Measurements from ENCODE around the gene DHX8.
"Not testable (repeated sequence)": the region's sequence is repeated elsewhere in the genome, so short reads cannot be mapped to it uniquely, and the experiment has no call there.

Gene DHX8

DNA sequence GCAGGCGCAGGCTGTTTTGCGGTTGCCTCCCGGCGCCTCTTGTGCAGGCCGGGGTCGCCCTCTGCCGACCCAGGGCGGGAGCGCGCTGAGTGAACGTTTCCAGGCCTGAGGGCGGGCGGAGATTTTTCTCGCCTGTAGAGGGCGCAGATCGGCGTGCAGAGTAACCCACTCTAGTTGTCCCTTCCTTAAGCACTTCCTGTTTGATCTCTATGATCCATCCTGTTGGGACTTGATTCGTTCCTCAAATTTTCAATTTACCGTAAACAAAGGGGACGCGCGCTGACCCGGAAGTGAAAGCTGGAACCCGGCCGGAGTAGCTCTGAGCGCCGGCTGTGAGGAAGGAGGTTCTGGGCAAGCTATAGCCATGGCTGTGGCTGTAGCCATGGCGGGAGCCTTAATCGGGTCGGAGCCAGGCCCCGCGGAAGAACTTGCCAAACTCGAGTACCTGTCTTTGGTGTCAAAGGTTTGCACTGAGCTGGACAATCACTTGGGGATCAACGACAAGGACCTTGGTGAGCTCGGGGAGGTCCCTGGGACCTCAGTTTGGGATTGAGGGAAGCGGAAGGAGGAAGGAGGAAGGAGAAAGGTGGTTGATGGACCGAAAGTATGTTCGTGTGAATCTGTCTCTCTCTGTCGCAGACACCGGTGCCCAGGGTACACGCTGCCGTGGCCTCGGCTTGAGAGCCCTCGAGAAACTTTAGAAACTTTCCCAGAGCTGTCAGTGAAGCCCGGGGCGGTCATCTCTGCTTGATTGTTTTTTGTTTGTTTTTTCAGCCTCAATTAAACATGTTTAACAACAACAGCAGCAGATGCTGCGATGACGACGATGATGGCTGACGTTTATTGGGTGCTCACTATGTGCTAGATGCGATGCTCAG is at the start of gene DHX8:
Gene DHX8 (plus strand): TSS at position 302 of the 878 bp plus-strand sequence. CDS start 63 bp downstream, at position 365.
- Mint-ChIP-seq H3K4me3 (peak within 1 kb of the TSS; percentile 100), H3K27me3 (ENCODE audit: low read depth) (no peaks in the 10 kb centered on the region), H3K36me3 (ENCODE audit: low read depth) (peaks cover 6% of the 10 kb centered on the region), H3K27ac (peak within 1 kb of the TSS; percentile 94), H3K9me3 (no peaks in the 10 kb centered on the region), H3K4me1 (ENCODE audit: low read depth) (peaks cover 20% of the 10 kb centered on the region)

DNA sequence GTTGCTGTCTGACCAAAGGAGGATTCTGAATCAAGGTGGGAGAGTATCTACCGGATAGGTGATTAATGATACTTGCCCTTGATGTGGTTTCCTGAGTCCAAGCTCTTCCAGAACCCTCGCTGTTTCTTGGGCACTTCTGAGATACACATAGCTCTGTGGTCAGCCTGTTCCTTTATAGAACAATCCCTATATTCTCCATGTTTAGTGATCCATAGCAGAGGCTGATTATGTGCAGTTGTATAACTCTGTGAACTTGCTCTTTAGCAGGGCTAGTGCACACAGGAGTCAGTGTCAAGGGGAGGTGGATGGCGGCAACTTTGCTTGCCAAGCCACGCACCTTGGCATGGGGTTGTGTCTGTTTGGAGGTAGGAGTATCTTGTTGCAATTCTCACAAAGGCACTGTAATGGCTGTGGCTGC is 48.9 kb upstream of the DHX8 start:
- Mint-ChIP-seq H3K27me3 (ENCODE audit: low read depth) (peaks cover 21% of the 10 kb centered on the region), H3K4me1 (ENCODE audit: low read depth) (no peaks in the 10 kb centered on the region), H3K27ac (no peak overlapping the region), H3K36me3 (ENCODE audit: low read depth) (no peaks in the 10 kb centered on the region), H3K9me3 (no peaks in the 10 kb centered on the region), H3K4me3 (no peak overlapping the region)

DNA sequence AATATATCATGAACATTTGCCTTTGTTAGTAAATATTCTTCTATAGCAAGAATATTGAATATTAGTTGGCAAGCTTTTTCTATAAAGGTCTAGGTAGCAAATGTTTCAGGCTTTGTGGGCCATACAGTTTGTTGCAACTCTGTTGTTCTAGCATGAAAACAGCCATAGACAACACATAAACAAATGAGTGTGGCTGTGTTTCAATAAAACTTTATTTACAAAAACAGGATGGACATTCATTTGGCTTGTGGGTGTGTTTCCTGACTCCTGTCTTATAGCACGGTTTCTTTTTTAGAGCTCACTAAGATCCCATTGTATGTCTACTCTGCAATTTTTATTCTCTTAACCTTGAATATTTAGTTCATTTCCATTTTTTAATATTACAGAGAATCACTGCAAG is 46.0 kb upstream of the DHX8 start:
- Mint-ChIP-seq H3K27ac (no peak overlapping the region), H3K4me3 (no peak overlapping the region), H3K36me3 (ENCODE audit: low read depth) (no peaks in the 10 kb centered on the region), H3K27me3 (ENCODE audit: low read depth) (peaks cover 13% of the 10 kb centered on the region), H3K4me1 (ENCODE audit: low read depth) (no peaks in the 10 kb centered on the region), H3K9me3 (no peaks in the 10 kb centered on the region)

DNA sequence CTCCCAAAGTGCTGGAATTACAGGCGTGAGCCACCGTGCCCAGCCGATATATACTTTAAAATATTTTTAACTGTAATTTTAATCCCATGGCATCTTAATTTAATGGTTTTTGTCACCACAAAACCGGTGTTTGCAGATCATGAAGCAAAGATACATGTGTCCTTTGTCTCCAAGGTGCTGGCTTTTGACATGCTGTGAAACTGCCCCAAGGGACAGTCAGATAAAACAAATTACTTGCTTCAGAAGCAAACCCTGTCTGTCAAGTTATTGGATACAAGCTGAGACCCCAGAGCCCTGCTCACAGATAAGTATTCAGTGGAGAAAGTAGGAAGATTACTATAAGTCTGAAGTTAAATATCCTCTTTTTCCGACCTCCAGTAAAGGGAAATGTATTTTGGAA is 45.1 kb upstream of the DHX8 start:
- no peaks in the 10 kb centered on the region for H3K36me3 Mint-ChIP-seq (ENCODE audit: low read depth)
- H3K4me3 Mint-ChIP-seq = no peak overlapping the region
- H3K9me3 Mint-ChIP-seq = no peaks in the 10 kb centered on the region
- H3K27ac Mint-ChIP-seq = no peak overlapping the region
- peaks cover 20% of the 10 kb centered on the region for H3K27me3 Mint-ChIP-seq (ENCODE audit: low read depth)
- no peaks in the 10 kb centered on the region for H3K4me1 Mint-ChIP-seq (ENCODE audit: low read depth)

DNA sequence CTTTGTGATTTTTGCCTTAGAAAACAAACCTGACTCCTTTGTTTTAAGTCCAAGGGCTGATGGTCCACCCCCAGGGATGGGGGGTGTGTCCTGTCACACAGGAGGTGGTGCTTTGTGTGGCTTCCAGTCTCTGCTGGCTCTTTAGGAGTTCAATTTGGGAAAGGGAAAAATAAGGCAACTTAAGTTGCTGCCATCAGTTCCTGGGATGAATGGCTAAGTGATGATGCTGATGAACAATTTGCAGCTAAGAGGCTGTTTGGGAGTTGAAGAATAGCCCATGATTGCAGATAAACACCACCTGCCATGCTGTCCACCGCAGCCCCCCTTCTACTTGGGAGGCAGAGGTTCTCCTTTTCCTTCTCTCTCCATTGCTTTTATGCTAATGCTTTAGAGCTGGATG is 44.7 kb upstream of the DHX8 start:
- H3K27ac Mint-ChIP-seq = no peak overlapping the region

DNA sequence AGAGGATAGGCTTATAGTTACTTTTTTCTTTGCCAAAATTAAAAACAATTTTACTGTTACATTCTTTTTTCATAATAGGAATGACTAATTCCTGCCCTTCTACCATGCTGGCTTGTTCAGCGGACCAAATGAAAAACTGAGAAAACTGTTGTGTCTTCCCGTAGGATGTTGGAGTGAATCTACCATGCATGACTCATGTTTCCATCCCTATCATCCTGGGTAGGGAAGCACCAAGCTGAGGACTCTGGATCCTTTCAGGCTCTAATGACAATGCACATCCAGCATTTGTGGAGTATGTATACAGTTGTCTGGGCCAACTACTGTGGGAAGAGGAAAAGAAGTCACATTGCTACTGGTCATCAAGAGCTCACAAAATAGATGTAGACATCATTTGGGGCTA is 41.1 kb upstream of the DHX8 start:
- H3K9me3 Mint-ChIP-seq = no peaks in the 10 kb centered on the region
- H3K4me3 Mint-ChIP-seq = no peak overlapping the region
- no peaks in the 10 kb centered on the region for H3K4me1 Mint-ChIP-seq (ENCODE audit: low read depth)
- no peak overlapping the region for H3K27ac Mint-ChIP-seq
- H3K36me3 Mint-ChIP-seq (ENCODE audit: low read depth) = no peaks in the 10 kb centered on the region
- peaks cover 8% of the 10 kb centered on the region for H3K27me3 Mint-ChIP-seq (ENCODE audit: low read depth)

More for the DNA sequence above, 44.7 kb upstream of the DHX8 start:
- Mint-ChIP-seq H3K27me3 (ENCODE audit: low read depth) (peaks cover 16% of the 10 kb centered on the region), H3K4me1 (ENCODE audit: low read depth) (no peaks in the 10 kb centered on the region), H3K9me3 (no peaks in the 10 kb centered on the region), H3K4me3 (no peak overlapping the region), H3K36me3 (ENCODE audit: low read depth) (no peaks in the 10 kb centered on the region)

DNA sequence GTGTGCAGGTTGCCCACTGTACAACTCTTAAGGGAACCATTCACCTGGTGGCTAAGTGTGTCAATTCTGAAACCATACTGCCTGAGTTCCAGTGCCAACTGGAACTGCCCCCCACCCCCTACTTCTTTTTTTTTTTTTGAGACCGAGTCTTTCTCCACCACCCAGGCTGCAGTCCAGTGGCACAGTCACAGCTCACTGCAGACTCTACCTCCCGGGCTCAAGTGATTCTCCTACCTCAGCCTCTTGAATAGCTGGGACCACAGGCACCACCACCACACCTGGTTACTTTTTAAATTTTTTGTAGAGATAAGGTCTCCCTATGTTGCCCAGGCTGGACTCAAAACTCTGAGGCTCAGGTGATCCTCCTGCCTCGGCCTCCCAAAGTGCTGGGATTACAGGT is 40.4 kb upstream of the DHX8 start:
- Mint-ChIP-seq H3K27ac (no peak overlapping the region), H3K4me1 (ENCODE audit: low read depth) (no peaks in the 10 kb centered on the region), H3K4me3 (no peak overlapping the region), H3K9me3 (no peaks in the 10 kb centered on the region), H3K36me3 (ENCODE audit: low read depth) (no peaks in the 10 kb centered on the region), H3K27me3 (ENCODE audit: low read depth) (peaks cover 11% of the 10 kb centered on the region)

DNA sequence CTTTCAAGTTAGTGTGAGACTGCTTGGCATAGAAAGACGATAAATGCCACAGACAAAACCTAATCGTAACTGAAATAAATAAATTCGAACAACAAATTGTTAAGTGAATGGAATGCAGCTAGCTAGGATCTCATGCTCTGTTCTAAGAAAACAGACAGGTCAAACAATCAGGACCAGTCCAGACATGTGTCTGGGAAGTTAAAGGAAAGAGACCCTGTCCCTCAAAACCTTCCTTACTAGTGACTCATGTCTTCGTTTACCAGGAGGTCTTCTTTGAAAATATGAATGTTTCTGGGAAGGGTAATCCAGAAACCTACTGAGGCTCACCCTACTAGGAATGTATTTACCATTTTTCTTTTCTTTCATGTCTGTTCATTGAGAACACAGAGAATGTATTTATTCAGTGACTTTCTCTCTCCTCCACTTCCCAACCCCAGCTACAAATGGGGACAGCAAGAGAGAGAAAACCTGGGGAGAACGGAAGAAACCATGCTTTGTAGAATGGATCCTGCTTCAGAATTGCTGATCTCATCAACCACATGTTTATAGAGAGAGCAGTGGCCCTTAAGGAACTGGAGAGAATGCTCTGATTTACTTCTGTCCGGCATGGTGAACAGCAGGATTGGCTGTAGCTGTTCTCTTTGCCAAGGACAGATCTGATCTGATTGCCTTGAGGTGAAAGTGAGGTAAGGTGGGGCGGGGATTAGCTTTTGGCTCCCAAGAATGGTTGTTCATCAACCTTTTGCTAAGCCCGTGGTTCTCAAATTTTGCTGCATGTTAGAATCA is 39.4 kb upstream of the DHX8 start:
- H3K36me3 Mint-ChIP-seq (ENCODE audit: low read depth) = no peaks in the 10 kb centered on the region
- H3K27ac Mint-ChIP-seq = no peak overlapping the region
- H3K4me3 Mint-ChIP-seq = no peak overlapping the region
- H3K9me3 Mint-ChIP-seq = no peaks in the 10 kb centered on the region
- no peaks in the 10 kb centered on the region for H3K4me1 Mint-ChIP-seq (ENCODE audit: low read depth)
- peaks cover 14% of the 10 kb centered on the region for H3K27me3 Mint-ChIP-seq (ENCODE audit: low read depth)

DNA sequence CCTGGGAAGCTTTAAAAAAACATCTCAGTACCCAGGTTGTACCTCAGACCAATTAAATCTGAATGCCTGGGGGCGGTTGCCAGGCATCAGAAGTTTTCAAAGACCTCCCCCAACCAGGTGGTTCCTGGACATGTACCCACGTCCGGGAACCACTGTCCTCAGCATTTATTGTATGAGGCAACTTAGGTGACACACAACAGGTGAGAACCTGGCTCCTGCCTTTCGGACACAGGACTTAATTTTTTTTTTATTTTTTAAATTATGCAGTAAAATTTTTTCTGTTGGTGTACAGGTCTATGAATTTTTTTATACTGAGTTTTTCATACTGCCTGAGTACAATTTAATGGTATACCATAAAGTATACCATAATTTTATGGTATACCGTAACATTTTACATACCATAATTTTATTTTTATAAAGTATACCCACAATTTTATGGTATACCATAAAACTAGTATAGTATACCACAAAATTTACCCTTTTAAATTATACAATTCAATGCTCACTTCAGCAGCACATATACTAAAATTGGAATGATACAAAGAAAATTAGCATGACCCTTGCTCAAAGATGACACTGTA is 38.7 kb upstream of the DHX8 start:
- Mint-ChIP-seq H3K36me3 (ENCODE audit: low read depth) (no peaks in the 10 kb centered on the region), H3K27ac (no peak overlapping the region), H3K4me3 (no peak overlapping the region), H3K4me1 (ENCODE audit: low read depth) (no peaks in the 10 kb centered on the region), H3K9me3 (no peaks in the 10 kb centered on the region), H3K27me3 (ENCODE audit: low read depth) (peaks cover 14% of the 10 kb centered on the region)

DNA sequence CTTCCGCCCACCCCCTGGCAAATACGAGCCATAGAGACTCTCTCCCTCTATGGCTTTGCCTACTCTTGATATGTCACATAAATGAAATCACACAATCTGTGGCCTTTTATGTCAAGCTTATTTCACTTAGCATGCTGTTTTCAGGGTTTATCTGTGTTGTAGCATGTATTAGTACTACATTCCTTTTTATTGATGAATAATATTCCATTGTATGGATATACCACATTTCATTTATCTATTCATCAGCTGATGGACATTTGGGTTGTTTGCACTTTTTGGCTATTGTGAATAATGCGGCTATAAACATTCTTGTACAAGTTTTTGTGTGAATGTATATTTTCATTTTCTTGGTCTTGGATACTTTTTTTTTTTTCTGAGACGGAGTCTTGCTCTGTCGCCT is 37.0 kb upstream of the DHX8 start:
- Mint-ChIP-seq H3K27me3 (ENCODE audit: low read depth) (peaks cover 14% of the 10 kb centered on the region), H3K4me1 (ENCODE audit: low read depth) (no peaks in the 10 kb centered on the region), H3K27ac (no peak overlapping the region), H3K36me3 (ENCODE audit: low read depth) (no peaks in the 10 kb centered on the region), H3K9me3 (no peaks in the 10 kb centered on the region), H3K4me3 (no peak overlapping the region)

DNA sequence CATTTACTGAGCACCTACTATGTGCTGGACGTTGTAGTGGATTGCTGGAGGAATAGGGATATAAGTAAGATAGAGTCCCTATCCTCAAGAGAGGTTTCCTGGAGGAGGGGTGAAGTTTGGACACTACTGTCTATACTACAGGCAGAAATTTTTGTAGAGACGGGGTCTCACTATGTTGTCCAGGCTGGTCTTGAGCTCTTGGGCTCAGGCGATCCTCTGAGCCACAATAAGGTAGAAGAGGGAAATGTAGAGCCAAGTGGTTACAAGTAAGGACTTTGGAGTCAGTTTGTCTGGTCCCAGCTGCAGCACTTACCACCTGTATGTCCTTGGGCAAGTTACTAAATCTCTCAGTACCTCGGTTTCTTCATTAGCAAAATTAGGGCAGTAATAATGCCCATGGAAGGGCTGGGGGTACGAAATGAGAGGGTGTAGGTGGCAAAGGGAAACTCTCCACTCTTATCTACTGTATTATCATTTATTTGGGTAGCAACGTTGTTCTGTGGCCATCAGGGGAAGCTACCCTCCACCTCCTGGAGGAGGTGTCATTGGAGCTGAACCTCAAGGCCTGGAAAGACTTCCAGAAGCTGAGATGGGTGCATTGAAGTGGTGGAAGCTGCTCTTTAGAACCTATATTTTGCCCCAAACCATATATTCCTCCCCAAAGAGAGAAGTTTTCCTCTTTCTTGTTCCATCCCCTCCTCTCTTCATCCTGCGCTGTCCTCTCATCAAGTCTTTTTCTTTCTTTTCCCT is 34.9 kb upstream of the DHX8 start:
- Mint-ChIP-seq H3K36me3 (ENCODE audit: low read depth) (no peaks in the 10 kb centered on the region), H3K4me1 (ENCODE audit: low read depth) (no peaks in the 10 kb centered on the region), H3K9me3 (no peaks in the 10 kb centered on the region), H3K27ac (no peak overlapping the region), H3K27me3 (ENCODE audit: low read depth) (peaks cover 6% of the 10 kb centered on the region), H3K4me3 (no peak overlapping the region)

DNA sequence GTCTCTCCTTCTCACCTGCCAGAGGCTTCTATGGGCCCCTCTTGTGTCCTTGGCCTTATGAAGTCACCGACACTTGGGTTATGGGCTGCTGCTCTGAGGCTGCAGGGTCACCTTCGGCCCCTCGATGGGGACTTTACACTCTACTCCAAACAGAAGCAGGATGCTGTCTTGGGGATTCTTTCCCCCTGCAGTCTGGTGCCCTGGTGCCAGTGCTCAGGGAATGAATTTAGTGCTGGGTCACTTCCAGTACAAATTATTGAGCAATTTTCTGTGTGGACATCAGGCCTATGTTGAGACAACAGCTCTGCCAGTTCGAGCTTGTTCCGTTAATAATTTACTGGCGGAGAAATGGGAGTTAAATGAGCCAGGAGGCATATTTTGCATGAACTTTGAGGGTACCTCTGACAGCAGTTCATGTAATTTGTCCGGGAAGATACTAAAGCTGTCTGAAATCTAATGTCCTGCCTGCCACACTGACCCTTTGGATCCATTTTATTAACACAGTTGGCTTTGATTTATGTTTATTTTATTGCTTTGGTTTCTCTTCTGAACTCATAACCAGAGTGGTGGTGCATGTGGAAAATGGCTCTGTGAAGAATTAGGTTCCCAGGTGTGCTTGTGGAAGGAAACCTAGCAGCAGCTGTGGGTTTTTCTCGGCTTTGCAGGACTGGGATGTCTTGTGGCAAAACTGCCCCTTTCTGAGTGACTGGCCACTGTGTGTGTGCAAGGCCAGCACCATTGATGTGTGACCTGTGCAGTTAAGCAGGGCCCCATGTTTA is 34.1 kb upstream of the DHX8 start:
- no peaks in the 10 kb centered on the region for H3K36me3 Mint-ChIP-seq (ENCODE audit: low read depth)
- H3K27ac Mint-ChIP-seq = no peak overlapping the region
- no peaks in the 10 kb centered on the region for H3K4me1 Mint-ChIP-seq (ENCODE audit: low read depth)
- peaks cover 6% of the 10 kb centered on the region for H3K27me3 Mint-ChIP-seq (ENCODE audit: low read depth)
- no peaks in the 10 kb centered on the region for H3K9me3 Mint-ChIP-seq
- H3K4me3 Mint-ChIP-seq = no peak overlapping the region

DNA sequence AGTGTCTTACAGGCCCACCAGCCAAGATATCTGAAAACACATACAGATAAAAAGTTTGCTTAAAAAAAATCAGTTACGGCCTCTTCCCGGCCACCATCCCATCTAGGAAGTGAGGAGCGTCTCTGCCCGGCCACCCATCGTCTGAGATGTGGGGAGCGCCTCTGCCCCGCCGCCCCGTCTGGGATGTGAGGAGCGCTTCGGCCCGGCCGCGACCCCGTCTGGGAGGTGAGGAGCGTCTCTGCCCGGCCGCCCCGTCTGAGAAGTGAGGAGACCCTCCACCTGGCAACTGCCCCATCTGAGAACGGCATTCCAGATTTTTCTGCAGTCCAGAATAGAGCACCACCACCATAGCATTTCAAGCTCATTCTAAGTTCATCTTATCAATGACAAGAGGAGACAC is 33.0 kb upstream of the DHX8 start:
- H3K9me3 Mint-ChIP-seq; H3K27ac Mint-ChIP-seq; H3K4me1 Mint-ChIP-seq (ENCODE audit: low read depth); H3K36me3 Mint-ChIP-seq (ENCODE audit: low read depth); H3K4me3 Mint-ChIP-seq; H3K27me3 Mint-ChIP-seq (ENCODE audit: low read depth): not testable (repeated sequence)

DNA sequence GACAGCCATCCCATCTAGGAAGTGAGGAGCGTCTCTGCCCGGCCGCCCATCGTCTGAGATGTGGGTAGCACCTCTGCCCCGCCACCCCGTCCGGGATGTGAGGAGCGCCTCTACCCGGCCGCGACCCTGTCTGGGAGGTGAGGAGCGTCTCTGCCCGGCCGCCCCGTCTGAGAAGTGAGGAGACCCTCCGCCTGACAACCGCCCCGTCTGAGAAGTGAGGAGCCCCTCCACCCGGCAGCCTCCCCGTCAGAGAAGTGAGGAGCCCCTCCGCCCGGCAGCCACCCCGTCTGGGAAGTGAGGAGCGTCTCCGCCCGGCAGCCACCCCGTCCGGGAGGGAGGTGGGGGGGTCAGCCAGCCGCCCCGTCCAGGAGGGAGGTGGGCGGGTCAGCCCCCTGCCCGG is 32.0 kb upstream of the DHX8 start:
- H3K27me3 Mint-ChIP-seq (ENCODE audit: low read depth) = peaks cover 12% of the 10 kb centered on the region
- H3K27ac Mint-ChIP-seq; H3K36me3 Mint-ChIP-seq (ENCODE audit: low read depth): not testable (repeated sequence)

More for the DNA sequence above, 32.0 kb upstream of the DHX8 start:
- H3K9me3 Mint-ChIP-seq; H3K4me1 Mint-ChIP-seq (ENCODE audit: low read depth); H3K4me3 Mint-ChIP-seq: not testable (repeated sequence)

All from T-helper 1 cell treated with Interleukin-12 subunit alpha and Interleukin-12 subunit beta and Interleukin-4 antibody, amounts not matched to agents 30 μg/mL and 1 μg/mL, for 36 hours (primary cell).